Glutamatergic neuron (in vitro differentiated cells): Measurements from ENCODE around the gene BTN1A1. TPM values are rescaled to one million over a fixed set of nuclear protein-coding genes. Genes with fewer than 3 reads are reported as not detected.

Experiments used
- DNase-seq: peaks from one replicate; pipeline ENCODE4 v3.0.0; 2022
- H3K27ac Mint-ChIP-seq: one replicate; pipeline ENCODE4 v1.8.0; 2020; ENCODE audit warnings: mild to moderate bottlenecking, mixed read lengths, inconsistent platforms; ENCODE audit not compliant: unreplicated experiment
- H3K27me3 Mint-ChIP-seq: one replicate; pipeline ENCODE4 v1.8.0; 2020; ENCODE audit warnings: mild to moderate bottlenecking, moderate library complexity, mixed read lengths, inconsistent platforms; ENCODE audit not compliant: unreplicated experiment
- H3K36me3 Mint-ChIP-seq: one replicate; pipeline ENCODE4 v1.8.0; 2020; ENCODE audit warnings: mild to moderate bottlenecking, mixed read lengths, inconsistent platforms; ENCODE audit not compliant: unreplicated experiment
- H3K4me1 Mint-ChIP-seq: one replicate; pipeline ENCODE4 v1.8.0; 2020; ENCODE audit warnings: mild to moderate bottlenecking, low read depth, mixed read lengths, inconsistent platforms; ENCODE audit not compliant: unreplicated experiment
- H3K4me3 Mint-ChIP-seq: one replicate; pipeline ENCODE4 v1.8.0; 2020; ENCODE audit warnings: mild to moderate bottlenecking, mixed read lengths, inconsistent platforms; ENCODE audit not compliant: unreplicated experiment
- H3K9me3 Mint-ChIP-seq: one replicate; pipeline ENCODE4 v1.8.0; 2020; ENCODE audit warnings: mild to moderate bottlenecking, moderate library complexity, mixed read lengths, inconsistent platforms; ENCODE audit not compliant: unreplicated experiment
- total RNA-seq: library from RNA; stranded (reverse); fragmentation: NEBNext Ultra II Directional; extraction: Animal tissue kit (Norgen Biotek cat#: 25700); gene quantifications from one replicate; pipeline ENCODE4 v1.2.1, GENCODE V29; 2021; ENCODE audit not compliant: unreplicated experiment
- TF ChIP-seq, protein P1 (sequence below): fragments of 200-600 bp; sonication (generic); IDR thresholded peaks from one replicate; pipeline ENCODE4 v1.5.0; 2021; ENCODE audit not compliant: partially characterized antibody, unreplicated experiment

Gene BTN1A1
- total RNA-seq, 1 donor from 2014 or later: not detected

DNA sequence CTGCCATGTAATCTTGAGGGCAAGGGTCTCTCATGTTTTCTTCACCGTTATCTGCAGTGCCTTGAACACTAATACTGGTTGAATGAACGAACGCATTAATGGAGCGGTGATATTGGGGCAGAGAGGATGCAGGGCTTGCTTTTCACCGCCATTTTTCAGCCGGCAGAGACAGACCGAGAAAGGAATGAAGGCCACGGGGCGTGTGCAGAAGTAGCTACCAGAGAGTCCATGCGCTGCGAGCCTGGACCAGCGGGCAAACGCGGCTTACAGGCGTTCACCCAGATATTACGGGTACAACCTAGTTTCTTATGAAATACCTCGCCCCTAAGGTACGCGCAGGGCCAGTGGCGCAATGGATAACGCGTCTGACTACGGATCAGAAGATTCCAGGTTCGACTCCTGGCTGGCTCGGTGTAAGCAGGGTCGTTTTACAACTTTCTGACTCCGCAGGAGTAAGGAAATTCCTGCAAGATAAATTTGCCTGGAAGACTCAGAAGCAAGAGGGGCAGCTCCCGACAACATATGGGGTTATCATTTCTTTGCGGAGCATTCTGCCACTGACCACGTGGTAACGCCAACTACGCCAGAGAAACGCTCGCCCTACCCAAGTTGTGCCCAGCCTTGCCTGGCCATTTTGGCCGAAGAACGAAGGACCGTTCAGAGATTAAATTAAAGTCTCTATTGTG, 37.2 kb downstream of the BTN1A1 start:
- peaks cover 26% of the 10 kb centered on the region for H3K4me1 Mint-ChIP-seq

GRCh38 chr6:26537846-26538571, 37.9 kb downstream of the BTN1A1 start, which contains the start of gene HMGN4:
HMGN4 (plus strand) TSS chr6:26538366; CDS start chr6:26545207, 6,841 bp downstream.
- H3K27ac Mint-ChIP-seq: peak within 1 kb of the TSS; percentile 89
- H3K27me3 Mint-ChIP-seq: peaks cover 21% of the 10 kb centered on the region
- peak within 1 kb of the TSS; percentile 96 for H3K4me3 Mint-ChIP-seq
- H3K4me1 Mint-ChIP-seq: peaks cover 23% of the 10 kb centered on the region
- TF ChIP-seq, protein P1, sequence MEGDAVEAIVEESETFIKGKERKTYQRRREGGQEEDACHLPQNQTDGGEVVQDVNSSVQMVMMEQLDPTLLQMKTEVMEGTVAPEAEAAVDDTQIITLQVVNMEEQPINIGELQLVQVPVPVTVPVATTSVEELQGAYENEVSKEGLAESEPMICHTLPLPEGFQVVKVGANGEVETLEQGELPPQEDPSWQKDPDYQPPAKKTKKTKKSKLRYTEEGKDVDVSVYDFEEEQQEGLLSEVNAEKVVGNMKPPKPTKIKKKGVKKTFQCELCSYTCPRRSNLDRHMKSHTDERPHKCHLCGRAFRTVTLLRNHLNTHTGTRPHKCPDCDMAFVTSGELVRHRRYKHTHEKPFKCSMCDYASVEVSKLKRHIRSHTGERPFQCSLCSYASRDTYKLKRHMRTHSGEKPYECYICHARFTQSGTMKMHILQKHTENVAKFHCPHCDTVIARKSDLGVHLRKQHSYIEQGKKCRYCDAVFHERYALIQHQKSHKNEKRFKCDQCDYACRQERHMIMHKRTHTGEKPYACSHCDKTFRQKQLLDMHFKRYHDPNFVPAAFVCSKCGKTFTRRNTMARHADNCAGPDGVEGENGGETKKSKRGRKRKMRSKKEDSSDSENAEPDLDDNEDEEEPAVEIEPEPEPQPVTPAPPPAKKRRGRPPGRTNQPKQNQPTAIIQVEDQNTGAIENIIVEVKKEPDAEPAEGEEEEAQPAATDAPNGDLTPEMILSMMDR: no peak
- DNase-seq: peak; percentile 83
- H3K9me3 Mint-ChIP-seq: peaks cover 27% of the 10 kb centered on the region
- no peaks in the 10 kb centered on the region for H3K36me3 Mint-ChIP-seq

More for the DNA sequence above, 37.2 kb downstream of the BTN1A1 start:
- no peaks in the 10 kb centered on the region for H3K36me3 Mint-ChIP-seq
- TF ChIP-seq, protein P1: no peak
- peaks cover 26% of the 10 kb centered on the region for H3K27me3 Mint-ChIP-seq
- H3K9me3 Mint-ChIP-seq: peaks cover 33% of the 10 kb centered on the region
- peak overlapping the region; percentile 96 for H3K4me3 Mint-ChIP-seq
- DNase-seq: peak; percentile 80
- H3K27ac Mint-ChIP-seq: peak overlapping the region; percentile 89

GRCh38 chr6:26538572-26538902, 38.4 kb downstream of the BTN1A1 start:
- peak overlapping the region; percentile 96 for H3K4me3 Mint-ChIP-seq
- no peaks in the 10 kb centered on the region for H3K36me3 Mint-ChIP-seq
- peaks cover 24% of the 10 kb centered on the region for H3K9me3 Mint-ChIP-seq
- H3K4me1 Mint-ChIP-seq: peaks cover 23% of the 10 kb centered on the region
- peaks cover 20% of the 10 kb centered on the region for H3K27me3 Mint-ChIP-seq
- TF ChIP-seq, protein P1: no peak
- H3K27ac Mint-ChIP-seq: peak overlapping the region; percentile 89
- DNase-seq: no peak

DNA sequence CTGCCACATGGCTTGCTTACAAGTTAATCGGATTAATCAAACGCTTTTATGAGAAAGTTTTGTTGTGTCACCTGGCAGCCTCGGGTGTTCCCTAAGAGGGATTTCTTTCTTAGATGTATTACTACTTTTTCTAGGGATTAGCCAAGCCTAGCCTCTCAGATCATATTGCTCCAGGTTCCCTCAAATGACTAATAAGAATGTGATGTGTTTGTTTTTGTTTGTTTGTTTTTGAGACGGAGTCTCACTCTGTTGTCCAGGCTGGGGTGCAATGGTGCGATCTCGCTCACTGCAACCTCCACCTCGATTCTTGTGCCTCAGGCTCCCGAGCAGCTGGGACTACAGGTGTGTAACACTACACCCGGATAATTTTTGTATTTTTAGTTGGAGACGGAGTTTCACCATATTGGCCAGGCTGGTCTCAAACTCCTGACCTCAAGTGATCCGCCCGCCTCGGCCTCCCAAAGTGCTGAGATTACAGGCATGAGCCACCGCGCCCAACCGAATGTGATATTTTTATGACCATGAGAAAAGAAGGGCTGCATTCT, 39.0 kb downstream of the BTN1A1 start:
- peaks cover 24% of the 10 kb centered on the region for H3K9me3 Mint-ChIP-seq
- TF ChIP-seq, protein P1: no peak
- H3K27me3 Mint-ChIP-seq: peaks cover 20% of the 10 kb centered on the region
- peak overlapping the region; percentile 89 for H3K27ac Mint-ChIP-seq
- no peaks in the 10 kb centered on the region for H3K36me3 Mint-ChIP-seq
- peaks cover 22% of the 10 kb centered on the region for H3K4me1 Mint-ChIP-seq
- DNase-seq: no peak
- H3K4me3 Mint-ChIP-seq: peak overlapping the region; percentile 96
